ENCODE data around the gene GPR85. TPM values are rescaled to one million over a fixed set of nuclear protein-coding genes. Genes with fewer than 3 reads are reported as not detected.
"Not testable (repeated sequence)": the region's sequence is repeated elsewhere in the genome, so short reads cannot be mapped to it uniquely, and the experiment has no call there.

Gene GPR85
- total RNA-seq, 1 experiment from 2014 or later = not detected

- BruUV-seq (replicated peaks) = no TSS peak
- peaks cover 7% of the 10 kb centered on the region for H3K9me3 Mint-ChIP-seq (ENCODE audit: low read depth, unreplicated experiment)
- CTCF ChIA-PET = no interaction called here
Observed at GRCh38 chr7:113054938-113055337, 31.7 kb downstream of the GPR85 start.

GRCh38 chr7:113054272-113054671 lies 32.4 kb downstream of the GPR85 start:
- DNase-seq; H3K27me3 Mint-ChIP-seq (ENCODE audit: unreplicated experiment); intact Hi-C loops (cut with micrococcal nuclease; ENCODE audit: unreplicated experiment); BruUV-seq (replicated peaks); H3K4me1 Mint-ChIP-seq (ENCODE audit: low read depth, unreplicated experiment); H3K4me3 Mint-ChIP-seq (ENCODE audit: low read depth, unreplicated experiment); H3K36me3 Mint-ChIP-seq (ENCODE audit: insufficient read depth, unreplicated experiment); H3K27ac Mint-ChIP-seq (ENCODE audit: unreplicated experiment); H3K9me3 Mint-ChIP-seq (ENCODE audit: low read depth, unreplicated experiment); CTCF ChIA-PET: not testable (repeated sequence)

More at GRCh38 chr7:113054938-113055337, 31.7 kb downstream of the GPR85 start:
- H3K36me3 Mint-ChIP-seq (ENCODE audit: insufficient read depth, unreplicated experiment) = no peaks in the 10 kb centered on the region
- TF ChIP-seq CTCF (IDR thresholded peaks at IDR 0.05; ENCODE audit: unreplicated experiment) = no peak
- DNase-seq = no peak
- no peaks in the 10 kb centered on the region for H3K4me1 Mint-ChIP-seq (ENCODE audit: low read depth, unreplicated experiment)
- intact Hi-C loops (cut with micrococcal nuclease; ENCODE audit: unreplicated experiment) = no loop called here
- no peaks in the 10 kb centered on the region for H3K27me3 Mint-ChIP-seq (ENCODE audit: unreplicated experiment)
- no peak overlapping the region for H3K27ac Mint-ChIP-seq (ENCODE audit: unreplicated experiment)
- no peak overlapping the region for H3K4me3 Mint-ChIP-seq (ENCODE audit: low read depth, unreplicated experiment)

GRCh38 chr7:113049221-113049620 lies 37.4 kb downstream of the GPR85 start:
- intact Hi-C loops (cut with micrococcal nuclease; ENCODE audit: unreplicated experiment); DNase-seq; H3K4me1 Mint-ChIP-seq (ENCODE audit: low read depth, unreplicated experiment); CTCF ChIA-PET; H3K27me3 Mint-ChIP-seq (ENCODE audit: unreplicated experiment); H3K9me3 Mint-ChIP-seq (ENCODE audit: low read depth, unreplicated experiment); H3K4me3 Mint-ChIP-seq (ENCODE audit: low read depth, unreplicated experiment); BruUV-seq (replicated peaks); H3K27ac Mint-ChIP-seq (ENCODE audit: unreplicated experiment); H3K36me3 Mint-ChIP-seq (ENCODE audit: insufficient read depth, unreplicated experiment): not testable (repeated sequence)

GRCh38 chr7:113046453-113046852 lies 40.2 kb downstream of the GPR85 start:
- Mint-ChIP-seq H3K27ac (ENCODE audit: unreplicated experiment) (no peak overlapping the region), H3K4me3 (ENCODE audit: low read depth, unreplicated experiment) (no peak overlapping the region), H3K36me3 (ENCODE audit: insufficient read depth, unreplicated experiment) (no peaks in the 10 kb centered on the region), H3K27me3 (ENCODE audit: unreplicated experiment) (no peaks in the 10 kb centered on the region), H3K9me3 (ENCODE audit: low read depth, unreplicated experiment) (peaks cover 4% of the 10 kb centered on the region), H3K4me1 (ENCODE audit: low read depth, unreplicated experiment) (no peaks in the 10 kb centered on the region)
- CTCF ChIA-PET = no interaction called here
- DNase-seq = no peak
- no TSS peak for BruUV-seq (replicated peaks)
- intact Hi-C loops (cut with micrococcal nuclease; ENCODE audit: unreplicated experiment) = no loop called here
- no peak for TF ChIP-seq CTCF (IDR thresholded peaks at IDR 0.05; ENCODE audit: unreplicated experiment)

GRCh38 chr7:113045379-113045778 lies 41.2 kb downstream of the GPR85 start:
- Mint-ChIP-seq H3K4me1 (ENCODE audit: low read depth, unreplicated experiment) (no peaks in the 10 kb centered on the region), H3K4me3 (ENCODE audit: low read depth, unreplicated experiment) (no peak overlapping the region), H3K36me3 (ENCODE audit: insufficient read depth, unreplicated experiment) (no peaks in the 10 kb centered on the region), H3K27ac (ENCODE audit: unreplicated experiment) (no peak overlapping the region), H3K9me3 (ENCODE audit: low read depth, unreplicated experiment) (peaks cover 4% of the 10 kb centered on the region), H3K27me3 (ENCODE audit: unreplicated experiment) (no peaks in the 10 kb centered on the region)
- CTCF ChIA-PET = no interaction called here
- BruUV-seq (replicated peaks) = no TSS peak
- intact Hi-C loops (cut with micrococcal nuclease; ENCODE audit: unreplicated experiment) = no loop called here
- DNase-seq = no peak
- no peak for TF ChIP-seq CTCF (IDR thresholded peaks at IDR 0.05; ENCODE audit: unreplicated experiment)

Data from Calu3 (cell line).